Raji (cell line): ENCODE data around the gene SKA3.

ENCODE experiments used
- POLR2A ChIP-seq: IDR thresholded peaks from 2 replicates; pipeline ENCODE4 v1.6.1; 2011; ENCODE audit warnings: low read depth, low read length, control low read depth; ENCODE audit not compliant: insufficient read depth

SKA3 gene

GRCh38 chr13:21176215-21176981 is at the start of gene SKA3, which contains the start of gene MRPL57:
Gene SKA3, minus strand, starts transcription at chr13:21176552. Its CDS starts 75 bp downstream, at chr13:21176477.
Gene MRPL57, plus strand, starts transcription at chr13:21176658. Its CDS starts 259 bp downstream, at chr13:21176917.
- TF ChIP-seq POLR2A: peak; percentile 94

- no peak for TF ChIP-seq POLR2A
These were observed 48.7 kb upstream of the SKA3 start for GRCh38 chr13:21225082-21225481.

- no peak for TF ChIP-seq POLR2A
These were observed 44.9 kb upstream of the SKA3 start for GRCh38 chr13:21221268-21221667.

DNA sequence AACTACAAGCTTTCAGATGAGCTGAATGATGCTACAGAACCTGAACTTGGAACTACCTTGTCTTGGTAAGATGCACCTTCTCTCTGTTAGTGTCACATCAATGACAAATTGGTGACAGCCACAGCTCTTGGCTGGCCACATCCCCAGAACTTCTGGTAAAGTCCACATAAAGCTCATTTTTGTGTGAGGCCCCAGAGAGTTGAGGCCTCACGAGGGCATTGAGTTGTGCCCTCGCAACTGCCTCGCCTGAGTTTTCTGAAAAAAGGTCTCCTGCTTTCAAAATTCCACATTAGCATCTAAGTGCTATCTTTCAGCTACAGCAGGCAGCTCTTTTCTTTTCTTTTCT is 42.7 kb upstream of the SKA3 start:
- no peak for TF ChIP-seq POLR2A

DNA sequence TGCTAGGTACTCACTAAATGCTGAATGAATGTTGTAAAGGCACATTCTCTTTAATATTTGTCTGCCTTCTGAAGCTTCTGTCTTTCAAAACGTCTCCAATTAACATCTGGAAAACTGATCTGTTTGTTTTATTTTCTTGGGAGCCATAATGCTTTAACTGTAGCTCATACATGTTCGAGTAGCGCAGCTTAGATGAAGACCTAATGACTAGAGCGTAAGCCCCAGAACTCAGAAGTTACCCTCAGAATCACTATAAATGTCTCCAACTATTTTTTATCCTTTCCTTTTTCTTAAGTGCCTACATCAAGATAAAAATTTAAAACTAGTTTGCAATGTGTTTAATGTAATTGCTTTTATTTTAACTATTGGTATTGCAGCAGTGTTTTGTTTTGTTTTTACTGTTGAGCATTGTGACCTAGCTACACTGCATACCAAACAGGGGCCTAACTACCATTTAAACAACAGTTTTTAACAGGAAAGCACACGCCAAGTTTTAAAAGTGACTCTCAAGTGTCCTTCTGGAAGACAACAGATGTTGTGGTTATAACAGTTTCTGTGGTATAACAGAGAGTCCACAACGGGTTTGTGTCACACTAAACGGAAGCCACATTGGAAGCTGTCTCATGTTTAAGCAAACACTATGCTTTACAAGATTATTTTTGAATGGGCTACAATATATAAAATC is 42.1 kb upstream of the SKA3 start:
- TF ChIP-seq POLR2A: no peak

DNA sequence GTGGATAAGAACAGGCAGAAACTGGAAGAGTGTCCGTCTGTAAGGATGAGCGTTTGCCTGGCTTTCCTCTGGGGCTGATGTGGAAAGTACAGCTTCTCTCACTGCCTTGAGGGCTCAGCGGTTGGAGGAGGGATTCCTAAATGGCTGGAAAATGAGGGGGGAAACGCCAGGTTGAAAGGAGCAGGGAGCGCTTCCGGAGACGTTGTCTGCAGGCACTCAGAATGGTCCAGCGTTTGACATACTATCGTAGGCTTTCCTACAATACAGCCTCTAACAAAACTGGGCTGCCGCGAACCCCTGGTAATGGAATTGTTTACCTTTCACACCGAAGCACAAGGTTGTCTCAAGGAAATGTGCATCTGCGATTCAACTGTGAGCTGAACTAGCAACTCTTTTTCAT is 40.0 kb upstream of the SKA3 start:
- TF ChIP-seq POLR2A: no peak

DNA sequence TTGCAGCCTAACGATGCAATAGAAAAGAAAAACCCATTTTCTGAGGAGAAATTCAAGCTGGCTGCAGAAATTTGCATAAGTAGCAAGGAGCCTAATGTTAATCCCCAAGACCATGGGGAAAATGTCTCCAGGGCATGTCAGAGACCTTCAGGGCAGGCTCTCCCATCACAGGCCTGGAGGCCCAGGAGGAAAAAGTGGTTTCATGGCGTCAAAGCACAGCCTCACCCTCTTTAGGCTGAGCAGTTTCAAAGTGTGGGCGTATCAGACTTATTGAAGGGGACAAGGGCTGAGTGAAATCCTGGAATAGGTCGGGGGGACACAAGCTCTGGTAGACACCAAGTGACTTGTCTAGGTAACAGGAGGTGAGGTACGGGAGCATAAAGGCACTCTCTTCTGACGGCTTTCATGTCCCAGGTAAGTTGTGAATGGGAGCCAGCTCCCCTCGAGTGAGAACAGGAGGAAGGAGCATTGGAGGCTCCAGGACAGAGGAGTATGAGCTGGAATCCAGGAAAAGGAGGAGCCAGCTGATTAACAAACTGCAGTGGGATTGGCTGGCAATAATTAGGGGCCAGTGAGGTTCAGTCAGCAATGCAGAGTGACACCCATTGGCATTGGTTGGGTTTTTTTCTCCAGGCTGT is 35.9 kb upstream of the SKA3 start:
- TF ChIP-seq POLR2A: no peak

DNA sequence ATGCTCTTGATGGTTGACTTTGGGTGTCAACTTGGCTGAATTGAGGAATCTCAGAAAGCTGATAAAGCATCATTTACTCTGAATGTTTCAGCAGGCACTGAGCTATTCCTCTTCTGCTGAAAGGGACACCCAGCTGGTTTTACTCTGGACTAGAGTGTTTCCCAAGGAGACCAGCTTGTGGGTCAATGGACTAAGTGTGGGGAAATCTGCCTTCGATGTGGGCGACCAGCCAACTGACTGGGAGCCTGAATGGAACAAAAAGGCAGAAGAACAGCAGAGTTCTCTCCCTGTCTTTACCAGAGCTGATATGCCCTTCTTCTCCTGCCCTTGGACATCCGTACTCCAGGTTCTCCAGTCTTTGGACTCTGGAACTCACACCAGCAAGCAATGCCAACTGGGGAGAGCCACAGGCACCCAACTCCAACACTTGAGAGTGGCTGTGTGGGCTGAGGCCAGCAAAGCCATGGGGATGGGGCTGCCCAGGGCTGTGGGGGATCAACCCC is 32.4 kb upstream of the SKA3 start:
- TF ChIP-seq POLR2A: no peak

DNA sequence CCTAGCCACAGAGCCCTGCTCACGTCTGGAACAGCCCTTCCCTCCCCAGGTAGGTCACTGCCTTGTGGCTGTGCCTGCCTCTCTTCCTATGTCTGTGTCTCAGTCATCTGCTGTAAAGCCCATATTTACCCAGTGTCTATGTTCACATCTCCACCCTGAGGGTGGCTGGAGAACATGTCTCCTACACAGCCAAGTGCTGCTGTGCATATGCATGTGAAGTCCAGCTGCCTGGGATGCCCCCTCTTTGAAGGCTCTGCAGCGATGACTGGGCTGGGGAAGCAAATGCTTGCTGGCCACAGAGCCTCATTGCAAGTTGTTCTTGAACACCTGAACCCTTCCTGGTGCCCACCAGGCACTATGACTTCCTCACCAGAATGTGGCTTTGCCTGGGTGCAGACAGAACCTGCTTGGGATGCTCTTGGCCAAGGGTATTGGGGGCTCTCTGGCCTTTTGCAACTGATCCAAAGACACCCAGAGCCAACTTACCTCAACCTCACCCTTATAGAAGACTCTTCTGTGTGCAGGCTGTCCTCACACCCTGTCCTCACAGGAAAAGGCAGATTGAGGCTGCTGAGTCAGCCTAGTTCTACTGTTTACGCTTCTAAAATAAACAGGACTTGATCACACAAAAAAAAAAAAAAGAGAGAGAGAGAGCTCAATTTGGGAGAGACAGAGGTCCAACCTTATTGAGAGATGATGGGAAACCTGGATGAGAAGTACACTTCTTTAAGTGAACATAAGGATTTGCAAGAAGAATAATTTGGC is 26.6 kb upstream of the SKA3 start:
- TF ChIP-seq POLR2A: no peak

- TF ChIP-seq POLR2A: no peak
These were observed 5.3 kb upstream of the SKA3 start for GRCh38 chr13:21181671-21182070.

DNA sequence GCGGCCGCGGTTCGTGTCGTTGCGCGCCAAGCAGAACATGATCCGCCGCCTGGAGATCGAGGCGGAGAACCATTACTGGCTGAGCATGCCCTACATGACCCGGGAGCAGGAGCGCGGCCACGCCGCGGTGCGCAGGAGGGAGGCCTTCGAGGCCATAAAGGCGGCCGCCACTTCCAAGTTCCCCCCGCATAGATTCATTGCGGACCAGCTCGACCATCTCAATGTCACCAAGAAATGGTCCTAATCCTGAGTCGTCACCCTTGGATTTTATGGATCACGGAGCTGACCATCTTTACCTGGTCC is 581 bp upstream of the SKA3 start:
- TF ChIP-seq POLR2A: no peak

DNA sequence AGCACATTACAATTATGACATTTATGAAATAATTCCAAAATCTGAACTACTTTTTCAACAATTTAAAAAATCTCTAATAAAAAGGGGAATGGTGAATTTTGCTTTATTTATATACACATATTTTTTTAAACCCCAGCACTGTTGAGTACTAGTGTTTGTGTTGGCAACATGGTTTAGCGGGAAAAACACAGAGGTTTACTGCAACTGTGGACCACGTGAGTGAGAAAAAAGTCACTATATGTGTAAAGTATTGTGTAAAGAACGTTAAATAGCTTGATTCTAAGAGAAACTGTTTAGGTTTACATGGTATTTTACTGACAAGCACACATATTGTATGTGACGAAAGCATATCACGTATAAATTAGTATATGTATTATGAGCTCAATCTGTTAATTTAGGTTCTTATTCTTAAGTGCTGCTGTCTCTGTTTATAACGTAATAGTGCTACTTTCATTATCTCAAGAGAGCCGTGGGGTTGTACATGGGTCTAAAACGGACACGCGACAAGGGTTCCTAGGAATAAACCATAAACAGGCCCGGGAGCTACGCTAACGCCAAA is 617 bp downstream of the SKA3 start:
- no peak for TF ChIP-seq POLR2A

- TF ChIP-seq POLR2A: no peak
These were observed 4.9 kb downstream of the SKA3 start for GRCh38 chr13:21171420-21171819.

DNA sequence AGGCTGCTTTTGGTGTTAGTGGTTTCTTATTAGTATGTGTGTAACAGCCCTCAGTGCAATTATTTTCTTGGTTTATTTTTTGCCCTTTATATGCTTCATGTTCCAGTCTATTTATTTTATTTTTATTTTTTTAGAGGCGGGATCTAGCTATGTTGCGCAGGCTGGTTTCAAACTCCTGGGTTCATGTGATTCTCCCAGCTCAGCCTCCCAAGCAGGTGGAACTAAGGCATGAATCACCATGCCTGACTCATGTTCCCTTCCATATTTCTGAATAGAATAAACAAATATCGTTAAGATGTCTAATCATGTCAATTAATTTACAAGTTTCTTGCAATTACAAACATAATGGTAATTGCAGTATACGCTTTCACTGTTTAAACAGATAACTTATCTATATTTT is 11.7 kb downstream of the SKA3 start:
- no peak for TF ChIP-seq POLR2A
